ENCODE results near the gene CACNB4. TPM values are rescaled to one million over a fixed set of nuclear protein-coding genes. Genes with fewer than 3 reads are reported as not detected.

The CACNB4 gene
- total RNA-seq, 1 experiment from 2014 or later, result 0.19 TPM

- Histone ChIP-seq H3K36me3 (ENCODE audit: insufficient read depth, low read length, poor library complexity, severe bottlenecking) (no peaks in the 10 kb centered on the region), H3K27me3 (replicated peaks; ENCODE audit: insufficient read depth, low read depth, low read length, poor library complexity) (peaks cover 30% of the 10 kb centered on the region), H3K4me3 (ENCODE audit: low read depth, low read length, poor library complexity, severe bottlenecking) (no peak overlapping the region), H3K4me1 (ENCODE audit: insufficient read depth, low read length, poor library complexity, severe bottlenecking) (no peaks in the 10 kb centered on the region), H3K9me3 (ENCODE audit: low read depth, low read length, poor library complexity, severe bottlenecking) (no peaks in the 10 kb centered on the region), H3K27ac (ENCODE audit: low read depth, low read length, poor library complexity, severe bottlenecking) (no peak overlapping the region)
- intact Hi-C loops (cut with micrococcal nuclease; ENCODE audit: unreplicated experiment), result no loop called here
- TF ChIP-seq CTCF (conservative IDR thresholded peaks at IDR 0.05; ENCODE audit: low read depth, low read length), result no peak
- no peak for TF ChIP-seq EZH2 (IDR thresholded peaks at IDR 0.05; ENCODE audit: borderline replicate concordance, low read depth, low read length, poor library complexity, severe bottlenecking)
- ChIA-PET CTCF (no interaction called here), POLR2A (ENCODE audit: low non-redundant PET) (no interaction called here)
- no peak for DNase-seq (ENCODE audit: low spot score)
- no TSS peak for BruUV-seq (replicated peaks)
These were observed 165.5 kb downstream of the CACNB4 start for GRCh38 chr2:151933266-151933804.

- ChIA-PET CTCF (no interaction called here), POLR2A (ENCODE audit: low non-redundant PET) (no interaction called here)
- Histone ChIP-seq H3K4me3 (ENCODE audit: low read depth, low read length, poor library complexity, severe bottlenecking) (no peak overlapping the region), H3K36me3 (ENCODE audit: insufficient read depth, low read length, poor library complexity, severe bottlenecking) (no peaks in the 10 kb centered on the region), H3K27ac (ENCODE audit: low read depth, low read length, poor library complexity, severe bottlenecking) (no peak overlapping the region), H3K9me3 (ENCODE audit: low read depth, low read length, poor library complexity, severe bottlenecking) (no peaks in the 10 kb centered on the region), H3K27me3 (replicated peaks; ENCODE audit: insufficient read depth, low read depth, low read length, poor library complexity) (peaks cover 37% of the 10 kb centered on the region), H3K4me1 (ENCODE audit: insufficient read depth, low read length, poor library complexity, severe bottlenecking) (no peaks in the 10 kb centered on the region)
- no peak for DNase-seq (ENCODE audit: low spot score)
- TF ChIP-seq CTCF (conservative IDR thresholded peaks at IDR 0.05; ENCODE audit: low read depth, low read length), result no peak
- TF ChIP-seq EZH2 (IDR thresholded peaks at IDR 0.05; ENCODE audit: borderline replicate concordance, low read depth, low read length, poor library complexity, severe bottlenecking), result no peak
- BruUV-seq (replicated peaks), result no TSS peak
- intact Hi-C loops (cut with micrococcal nuclease; ENCODE audit: unreplicated experiment), result no loop called here
These were observed 167.1 kb downstream of the CACNB4 start for GRCh38 chr2:151931756-151932155.

GRCh38 chr2:151931030-151931611 lies 167.7 kb downstream of the CACNB4 start:
- no TSS peak for BruUV-seq (replicated peaks)
- no peak overlapping the region for H3K27ac ChIP-seq (ENCODE audit: low read depth, low read length, poor library complexity, severe bottlenecking)
- CTCF ChIA-PET, result no interaction called here

More at GRCh38 chr2:151931030-151931611, 167.7 kb downstream of the CACNB4 start:
- Histone ChIP-seq H3K9me3 (ENCODE audit: low read depth, low read length, poor library complexity, severe bottlenecking) (no peaks in the 10 kb centered on the region), H3K27me3 (replicated peaks; ENCODE audit: insufficient read depth, low read depth, low read length, poor library complexity) (peaks cover 44% of the 10 kb centered on the region), H3K36me3 (ENCODE audit: insufficient read depth, low read length, poor library complexity, severe bottlenecking) (no peaks in the 10 kb centered on the region), H3K4me1 (ENCODE audit: insufficient read depth, low read length, poor library complexity, severe bottlenecking) (no peaks in the 10 kb centered on the region), H3K4me3 (ENCODE audit: low read depth, low read length, poor library complexity, severe bottlenecking) (no peak overlapping the region)
- TF ChIP-seq EZH2 (IDR thresholded peaks at IDR 0.05; ENCODE audit: borderline replicate concordance, low read depth, low read length, poor library complexity, severe bottlenecking), result no peak
- TF ChIP-seq CTCF (conservative IDR thresholded peaks at IDR 0.05; ENCODE audit: low read depth, low read length), result no peak
- POLR2A ChIA-PET (ENCODE audit: low non-redundant PET), result no interaction called here
- DNase-seq (ENCODE audit: low spot score), result no peak
- intact Hi-C loops (cut with micrococcal nuclease; ENCODE audit: unreplicated experiment), result no loop called here

Measured in A673 (cell line).